Activated CD8-positive, alpha-beta memory T cell treated with anti-CD3 and anti-CD28 coated beads, Interleukin-2, amount 50 U/mL, for 1 hour (primary cell): ENCODE measurements around the gene TTLL3.
"Not testable (repeated sequence)": the region's sequence is repeated elsewhere in the genome, so short reads cannot be mapped to it uniquely, and the experiment has no call there.

Source experiments
- DNase-seq: peaks from one replicate; pipeline ENCODE4 v3.0.0-alpha.2; 2020; ENCODE audit errors: extremely low read depth

The TTLL3 gene

GRCh38 chr3:9837701-9838582, 27.9 kb downstream of the TTLL3 start:
- DNase-seq, result no peak

GRCh38 chr3:9838856-9839255, 28.8 kb downstream of the TTLL3 start:
- no peak for DNase-seq

GRCh38 chr3:9841015-9841414, 31.0 kb downstream of the TTLL3 start:
- no peak for DNase-seq

GRCh38 chr3:9843715-9844438, 33.8 kb downstream of the TTLL3 start, which contains the start of gene RPUSD3:
Gene RPUSD3 (minus strand): TSS chr3:9844008. CDS start chr3:9843990, 18 bp downstream.
- DNase-seq, result peak; percentile 90

GRCh38 chr3:9846231-9846630, 36.2 kb downstream of the TTLL3 start:
- no peak for DNase-seq

- no peak for DNase-seq
These were observed 36.9 kb downstream of the TTLL3 start for GRCh38 chr3:9846931-9847488.

GRCh38 chr3:9847870-9848269, 37.8 kb downstream of the TTLL3 start:
- not testable (repeated sequence) for DNase-seq

GRCh38 chr3:9848860-9849259, 38.8 kb downstream of the TTLL3 start:
- not testable (repeated sequence) for DNase-seq

- DNase-seq, result not testable (repeated sequence)
These were observed 41.3 kb downstream of the TTLL3 start for GRCh38 chr3:9851383-9851782.

- not testable (repeated sequence) for DNase-seq
These were observed 41.9 kb downstream of the TTLL3 start for GRCh38 chr3:9851926-9852325.

GRCh38 chr3:9852528-9852927, 42.5 kb downstream of the TTLL3 start:
- DNase-seq, result no peak

GRCh38 chr3:9854291-9854940, 44.4 kb downstream of the TTLL3 start:
- DNase-seq, result not testable (repeated sequence)

GRCh38 chr3:9855594-9855993, 45.5 kb downstream of the TTLL3 start:
- DNase-seq, result no peak

- no peak for DNase-seq
These were observed 49.5 kb downstream of the TTLL3 start for GRCh38 chr3:9859530-9860025.

- no peak for DNase-seq
These were observed 51.1 kb downstream of the TTLL3 start for GRCh38 chr3:9861201-9861600.

GRCh38 chr3:9861626-9862130, 51.6 kb downstream of the TTLL3 start:
- DNase-seq, result no peak

GRCh38 chr3:9862391-9863057, 52.5 kb downstream of the TTLL3 start:
- no peak for DNase-seq

- no peak for DNase-seq
These were observed 53.2 kb downstream of the TTLL3 start for GRCh38 chr3:9863058-9863772.

- DNase-seq, result no peak
These were observed 54.3 kb downstream of the TTLL3 start for GRCh38 chr3:9864200-9864927.
